ENCODE data around the gene CDC25B. TPM values are rescaled to one million over a fixed set of nuclear protein-coding genes. Genes with fewer than 3 reads are reported as not detected.

Gene CDC25B
- total and polyA plus RNA-seq, 2 experiments from 2014 or later: 15.1 to 21.9 TPM

- TF ChIP-seq EZH2 (IDR thresholded peaks at IDR 0.05; ENCODE audit: borderline replicate concordance) (no peak), EZH2phosphoT487 (IDR thresholded peaks at IDR 0.05; ENCODE audit: low read depth, severe bottlenecking, unreplicated experiment) (no peak), CTCF (IDR thresholded peaks at IDR 0.05; ENCODE audit: poor library complexity) (no peak)
- no peaks in the 10 kb centered on the region for H3K9me3 ChIP-seq (ENCODE audit: low read depth)
- no peak overlapping the region for H3K27ac ChIP-seq
- H4K20me1 ChIP-seq (ENCODE audit: insufficient read depth, poor library complexity, severe bottlenecking): no peaks in the 10 kb centered on the region
- no peak overlapping the region for H2AFZ ChIP-seq
- 95% methylated on average over 16 of the region's 16 CpGs for WGBS (ENCODE audit: low lambda C conversion rate, missing lambda C conversion rate)
- DNase-seq (ENCODE audit: low spot score): no peak
- H3K27me3 ChIP-seq: peaks cover 24% of the 10 kb centered on the region
- peaks cover 12% of the 10 kb centered on the region for H3K4me1 ChIP-seq (ENCODE audit: insufficient read depth)
- H3K79me2 ChIP-seq: no peaks in the 10 kb centered on the region
- H3K4me3 ChIP-seq: no peak overlapping the region
- no peaks in the 10 kb centered on the region for H3K36me3 ChIP-seq (replicated peaks; ENCODE audit: insufficient read depth, low read depth)
- no peak overlapping the region for H3K4me2 ChIP-seq
- H3K9me2 ChIP-seq (replicated peaks; ENCODE audit: insufficient read depth): no peaks in the 10 kb centered on the region
These were observed 41.9 kb upstream of the CDC25B start for GRCh38 chr20:3754276-3754630.

DNA sequence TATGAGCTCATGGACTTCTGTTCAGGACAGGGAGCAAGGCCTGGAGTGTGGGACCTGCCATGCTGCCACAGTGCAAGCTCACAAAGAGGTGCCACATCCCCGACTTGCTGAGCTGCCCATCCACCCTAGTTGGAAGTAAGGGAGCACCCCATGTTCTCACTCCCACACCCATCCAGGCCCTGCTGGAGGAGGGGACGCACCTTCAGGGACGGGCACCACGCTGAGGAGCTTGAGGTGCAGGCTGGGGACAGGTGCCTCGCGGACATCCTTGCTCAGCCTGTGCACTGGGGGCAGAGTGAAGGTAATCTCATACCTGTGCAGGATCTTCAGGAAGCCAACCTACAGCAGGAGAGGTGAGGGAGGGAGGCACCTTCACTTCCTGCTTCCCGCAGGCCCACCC, 40.8 kb upstream of the CDC25B start:
- Histone ChIP-seq H3K79me2 (no peaks in the 10 kb centered on the region), H3K4me1 (ENCODE audit: insufficient read depth) (peaks cover 4% of the 10 kb centered on the region), H3K9me2 (replicated peaks; ENCODE audit: insufficient read depth) (no peaks in the 10 kb centered on the region), H3K27me3 (peaks cover 14% of the 10 kb centered on the region), H2AFZ (no peak overlapping the region), H4K20me1 (ENCODE audit: insufficient read depth, poor library complexity, severe bottlenecking) (no peaks in the 10 kb centered on the region), H3K27ac (no peak overlapping the region), H3K4me2 (no peak overlapping the region), H3K36me3 (replicated peaks; ENCODE audit: insufficient read depth, low read depth) (no peaks in the 10 kb centered on the region), H3K4me3 (no peak overlapping the region), H3K9me3 (ENCODE audit: low read depth) (no peaks in the 10 kb centered on the region)
- no peak for DNase-seq (ENCODE audit: low spot score)
- no peak for TF ChIP-seq EZH2 (IDR thresholded peaks at IDR 0.05; ENCODE audit: borderline replicate concordance)
- TF ChIP-seq CTCF (IDR thresholded peaks at IDR 0.05; ENCODE audit: poor library complexity): no peak
- TF ChIP-seq EZH2phosphoT487 (IDR thresholded peaks at IDR 0.05; ENCODE audit: low read depth, severe bottlenecking, unreplicated experiment): no peak
- WGBS (ENCODE audit: low lambda C conversion rate, missing lambda C conversion rate): 95% methylated on average over 7 of the region's 7 CpGs

GRCh38 chr20:3755814-3756480, 40.2 kb upstream of the CDC25B start:
- no peaks in the 10 kb centered on the region for H3K79me2 ChIP-seq
- no peak overlapping the region for H2AFZ ChIP-seq
- no peaks in the 10 kb centered on the region for H4K20me1 ChIP-seq (ENCODE audit: insufficient read depth, poor library complexity, severe bottlenecking)
- peaks cover 7% of the 10 kb centered on the region for H3K27me3 ChIP-seq
- 93% methylated on average over 4 of the region's 5 CpGs for WGBS (ENCODE audit: low lambda C conversion rate, missing lambda C conversion rate)
- no peak for DNase-seq (ENCODE audit: low spot score)
- H3K4me1 ChIP-seq (ENCODE audit: insufficient read depth): peaks cover 4% of the 10 kb centered on the region
- no peak overlapping the region for H3K4me3 ChIP-seq
- no peak for TF ChIP-seq CTCF (IDR thresholded peaks at IDR 0.05; ENCODE audit: poor library complexity)
- no peak for TF ChIP-seq EZH2 (IDR thresholded peaks at IDR 0.05; ENCODE audit: borderline replicate concordance)
- H3K4me2 ChIP-seq: no peak overlapping the region
- no peaks in the 10 kb centered on the region for H3K36me3 ChIP-seq (replicated peaks; ENCODE audit: insufficient read depth, low read depth)
- no peaks in the 10 kb centered on the region for H3K9me3 ChIP-seq (ENCODE audit: low read depth)
- no peaks in the 10 kb centered on the region for H3K9me2 ChIP-seq (replicated peaks; ENCODE audit: insufficient read depth)
- H3K27ac ChIP-seq: no peak overlapping the region
